ENCODE data around the gene C1orf141.
A peak's percentile ranks its signal among the peaks of the same experiment; 100 is the strongest.

The C1orf141 gene

GRCh38 chr1:67052741-67053534 lies 81.8 kb downstream of the C1orf141 start:
- H3K36me3 Mint-ChIP-seq (ENCODE audit: low read depth): peaks cover 32% of the 10 kb centered on the region
- H3K4me3 Mint-ChIP-seq: peak overlapping the region; percentile 93
- no peaks in the 10 kb centered on the region for H3K27me3 Mint-ChIP-seq (ENCODE audit: low read depth, poor library complexity)
- H3K27ac Mint-ChIP-seq: peak overlapping the region; percentile 75
- no peak for TF ChIP-seq CTCF (IDR thresholded peaks at IDR 0.05)
- H3K4me1 Mint-ChIP-seq: peaks cover 40% of the 10 kb centered on the region
- H3K9me3 Mint-ChIP-seq: no peaks in the 10 kb centered on the region
- peak; percentile 45 for DNase-seq

- peaks cover 39% of the 10 kb centered on the region for H3K4me1 Mint-ChIP-seq
- peak overlapping the region; percentile 34 for H3K4me3 Mint-ChIP-seq
- no peak for DNase-seq
- peaks cover 40% of the 10 kb centered on the region for H3K36me3 Mint-ChIP-seq (ENCODE audit: low read depth)
- H3K27ac Mint-ChIP-seq: no peak overlapping the region
- TF ChIP-seq CTCF (IDR thresholded peaks at IDR 0.05): no peak
- H3K27me3 Mint-ChIP-seq (ENCODE audit: low read depth, poor library complexity): no peaks in the 10 kb centered on the region
- H3K9me3 Mint-ChIP-seq: no peaks in the 10 kb centered on the region
Measured at GRCh38 chr1:67051196-67051595, 83.6 kb downstream of the C1orf141 start.

- Mint-ChIP-seq H3K36me3 (ENCODE audit: low read depth) (peaks cover 76% of the 10 kb centered on the region), H3K4me1 (no peaks in the 10 kb centered on the region), H3K27ac (no peak overlapping the region), H3K27me3 (ENCODE audit: low read depth, poor library complexity) (peaks cover 5% of the 10 kb centered on the region), H3K9me3 (no peaks in the 10 kb centered on the region), H3K4me3 (no peak overlapping the region)
- no peak for DNase-seq
- TF ChIP-seq CTCF (IDR thresholded peaks at IDR 0.05): no peak
Measured at GRCh38 chr1:67044631-67045270, 90.0 kb downstream of the C1orf141 start.

- Mint-ChIP-seq H3K4me1 (no peaks in the 10 kb centered on the region), H3K27ac (no peak overlapping the region), H3K36me3 (ENCODE audit: low read depth) (peaks cover 76% of the 10 kb centered on the region), H3K27me3 (ENCODE audit: low read depth, poor library complexity) (peaks cover 5% of the 10 kb centered on the region), H3K9me3 (no peaks in the 10 kb centered on the region), H3K4me3 (no peak overlapping the region)
- no peak for DNase-seq
- no peak for TF ChIP-seq CTCF (IDR thresholded peaks at IDR 0.05)
Measured at GRCh38 chr1:67043366-67043765, 91.4 kb downstream of the C1orf141 start.

Data from nephron progenitor cell (in vitro differentiated cells).